Mesodermal cell (in vitro differentiated cells): ENCODE data around the gene FAR2.

ENCODE experiments used
- H3K27ac ChIP-seq: 2 replicates; pipeline ENCODE4 v1.7.0; 2013; ENCODE audit warnings: mild to moderate bottlenecking, low read depth, low read length, moderate library complexity; ENCODE audit not compliant: severe bottlenecking
- H3K36me3 ChIP-seq: 2 replicates; pipeline ENCODE4 v1.7.1; 2013; ENCODE audit warnings: mild to moderate bottlenecking, low read length, moderate library complexity; ENCODE audit not compliant: control insufficient read depth, insufficient read depth
- H3K4me1 ChIP-seq: one replicate; pipeline ENCODE4 v1.7.1; 2013; ENCODE audit warnings: mild to moderate bottlenecking, low read length; ENCODE audit not compliant: insufficient read depth, control insufficient read depth, poor library complexity, severe bottlenecking
- H3K4me3 ChIP-seq: 2 replicates; pipeline ENCODE4 v1.7.0; 2013; ENCODE audit warnings: low read length, control low read depth, mild to moderate bottlenecking; ENCODE audit not compliant: insufficient read depth, poor library complexity, severe bottlenecking; ENCODE audit errors: extremely low read depth
- H3K9me3 ChIP-seq: 2 replicates; pipeline ENCODE4 v1.7.1; 2013; ENCODE audit warnings: mild to moderate bottlenecking, low read length, moderate library complexity; ENCODE audit not compliant: control insufficient read depth
- WGBS, 2 experiments: methylation state at CpG; one replicate each; pipeline ENCODE4 v1.1.5; 2013; ENCODE audit warnings: missing lambda C conversion rate in 2 of 2; ENCODE audit not compliant: insufficient coverage in 2 of 2; 5-methylcytosine and 5-hydroxymethylcytosine counted together

FAR2 gene

GRCh38 chr12:29204521-29204920 is 55.4 kb downstream of the FAR2 start:
- no peaks in the 10 kb centered on the region for H3K36me3 ChIP-seq
- no peaks in the 10 kb centered on the region for H3K9me3 ChIP-seq
- H3K4me3 ChIP-seq: no peak overlapping the region
- H3K27ac ChIP-seq: no peak overlapping the region
- no peaks in the 10 kb centered on the region for H3K4me1 ChIP-seq
- WGBS, 2 experiments: 95% methylated on average over 3 to 4 of the region's 6 CpGs

- Histone ChIP-seq H3K4me3 (no peak overlapping the region), H3K27ac (no peak overlapping the region), H3K4me1 (no peaks in the 10 kb centered on the region), H3K9me3 (no peaks in the 10 kb centered on the region), H3K36me3 (no peaks in the 10 kb centered on the region)
- WGBS, 2 experiments: 84 to 91% methylated on average over 4 to 5 of the region's 5 CpGs
These were observed 58.0 kb downstream of the FAR2 start for GRCh38 chr12:29207120-29207519.

- Histone ChIP-seq H3K9me3 (no peaks in the 10 kb centered on the region), H3K4me3 (no peak overlapping the region), H3K27ac (no peak overlapping the region), H3K4me1 (no peaks in the 10 kb centered on the region), H3K36me3 (no peaks in the 10 kb centered on the region)
- WGBS, 2 experiments: 78% methylated on average over 1 of the region's 2 CpGs
These were observed 59.0 kb downstream of the FAR2 start for GRCh38 chr12:29208060-29208459.

GRCh38 chr12:29208936-29209701 is 60.0 kb downstream of the FAR2 start:
- Histone ChIP-seq H3K4me1 (no peaks in the 10 kb centered on the region), H3K27ac (no peak overlapping the region), H3K9me3 (no peaks in the 10 kb centered on the region), H3K4me3 (no peak overlapping the region), H3K36me3 (no peaks in the 10 kb centered on the region)
- 100% methylated on average over 2 of the region's 3 CpGs for WGBS, 2 experiments

GRCh38 chr12:29211696-29212095 is 62.6 kb downstream of the FAR2 start:
- H3K36me3 ChIP-seq: no peaks in the 10 kb centered on the region
- WGBS, 2 experiments: 83% methylated on average over 1 of the region's 2 CpGs; no CpG with 5 or more reads in 1 of the 2 experiments
- no peak overlapping the region for H3K27ac ChIP-seq
- H3K4me1 ChIP-seq: no peaks in the 10 kb centered on the region
- no peak overlapping the region for H3K4me3 ChIP-seq
- no peaks in the 10 kb centered on the region for H3K9me3 ChIP-seq

GRCh38 chr12:29212682-29213403 is 63.8 kb downstream of the FAR2 start:
- H3K9me3 ChIP-seq: no peaks in the 10 kb centered on the region
- H3K36me3 ChIP-seq: no peaks in the 10 kb centered on the region
- H3K4me1 ChIP-seq: peaks cover 4% of the 10 kb centered on the region
- 75 to 86% methylated on average over 1 to 2 of the region's 4 CpGs for WGBS, 2 experiments
- H3K4me3 ChIP-seq: no peak overlapping the region
- H3K27ac ChIP-seq: no peak overlapping the region

- no peak overlapping the region for H3K27ac ChIP-seq
- H3K36me3 ChIP-seq: no peaks in the 10 kb centered on the region
- H3K4me1 ChIP-seq: peaks cover 4% of the 10 kb centered on the region
- H3K9me3 ChIP-seq: no peaks in the 10 kb centered on the region
- H3K4me3 ChIP-seq: no peak overlapping the region
- 80 to 100% methylated on average over 1 of the region's 2 CpGs for WGBS, 2 experiments
These were observed 67.2 kb downstream of the FAR2 start for GRCh38 chr12:29216266-29216665.

- Histone ChIP-seq H3K4me1 (peaks cover 4% of the 10 kb centered on the region), H3K36me3 (no peaks in the 10 kb centered on the region), H3K9me3 (no peaks in the 10 kb centered on the region), H3K27ac (no peak overlapping the region), H3K4me3 (no peak overlapping the region)
- 100% methylated on average over 1 of the region's 5 CpGs; no CpG with 5 or more reads in 1 of the 2 experiments for WGBS, 2 experiments
These were observed 67.9 kb downstream of the FAR2 start for GRCh38 chr12:29216797-29217575.

- no peaks in the 10 kb centered on the region for H3K36me3 ChIP-seq
- WGBS, 2 experiments: 89 to 91% methylated on average over 15 to 16 of the region's 18 CpGs
- H3K4me1 ChIP-seq: peaks cover 4% of the 10 kb centered on the region
- no peak overlapping the region for H3K4me3 ChIP-seq
- H3K9me3 ChIP-seq: no peaks in the 10 kb centered on the region
- no peak overlapping the region for H3K27ac ChIP-seq
These were observed 71.7 kb downstream of the FAR2 start for GRCh38 chr12:29220632-29221336.

- Histone ChIP-seq H3K4me3 (no peak overlapping the region), H3K36me3 (no peaks in the 10 kb centered on the region), H3K9me3 (no peaks in the 10 kb centered on the region), H3K4me1 (peaks cover under 1% of the 10 kb centered on the region), H3K27ac (no peak overlapping the region)
- no CpG with 5 or more reads among the region's 1 CpG for WGBS, 2 experiments
These were observed 73.1 kb downstream of the FAR2 start for GRCh38 chr12:29222200-29222599.
